Measurements from ENCODE around the gene OR10Z1.

DNA sequence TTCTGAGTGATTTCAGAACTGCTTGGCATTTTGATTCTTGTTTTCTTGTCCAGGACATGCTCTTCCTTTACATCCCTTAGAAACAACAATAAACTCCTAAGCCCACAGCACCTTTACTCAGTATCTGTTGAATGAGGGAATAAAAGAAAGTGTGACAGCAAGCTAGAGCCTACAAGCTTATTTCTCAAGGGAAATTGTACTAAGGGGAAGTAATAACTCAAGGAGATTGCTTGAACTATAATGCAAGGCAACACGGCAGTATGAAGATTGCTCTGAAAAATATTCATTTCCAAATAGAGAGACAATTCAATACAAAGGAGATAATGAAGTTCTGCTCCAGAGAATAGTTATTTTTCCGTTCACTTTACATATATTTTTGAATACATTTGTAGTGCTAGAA is 41.2 kb upstream of the OR10Z1 start:
- TF ChIP-seq, protein P1, sequence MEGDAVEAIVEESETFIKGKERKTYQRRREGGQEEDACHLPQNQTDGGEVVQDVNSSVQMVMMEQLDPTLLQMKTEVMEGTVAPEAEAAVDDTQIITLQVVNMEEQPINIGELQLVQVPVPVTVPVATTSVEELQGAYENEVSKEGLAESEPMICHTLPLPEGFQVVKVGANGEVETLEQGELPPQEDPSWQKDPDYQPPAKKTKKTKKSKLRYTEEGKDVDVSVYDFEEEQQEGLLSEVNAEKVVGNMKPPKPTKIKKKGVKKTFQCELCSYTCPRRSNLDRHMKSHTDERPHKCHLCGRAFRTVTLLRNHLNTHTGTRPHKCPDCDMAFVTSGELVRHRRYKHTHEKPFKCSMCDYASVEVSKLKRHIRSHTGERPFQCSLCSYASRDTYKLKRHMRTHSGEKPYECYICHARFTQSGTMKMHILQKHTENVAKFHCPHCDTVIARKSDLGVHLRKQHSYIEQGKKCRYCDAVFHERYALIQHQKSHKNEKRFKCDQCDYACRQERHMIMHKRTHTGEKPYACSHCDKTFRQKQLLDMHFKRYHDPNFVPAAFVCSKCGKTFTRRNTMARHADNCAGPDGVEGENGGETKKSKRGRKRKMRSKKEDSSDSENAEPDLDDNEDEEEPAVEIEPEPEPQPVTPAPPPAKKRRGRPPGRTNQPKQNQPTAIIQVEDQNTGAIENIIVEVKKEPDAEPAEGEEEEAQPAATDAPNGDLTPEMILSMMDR (IDR thresholded peaks at IDR 0.05), result no peak
- no peak for TF ChIP-seq POLR2AphosphoS5 (IDR thresholded peaks at IDR 0.05)
- TF ChIP-seq POLR2A (IDR thresholded peaks at IDR 0.05; ENCODE audit: low read depth), result no peak

Data from esophagus muscularis mucosa (tissue), 3 donors.